Ureter (tissue), 1 donor: ENCODE data around the gene SLC35E4. TPM values are rescaled to one million over a fixed set of nuclear protein-coding genes. Genes with fewer than 3 reads are reported as not detected.

Source experiments
- DNase-seq: peaks from one replicate; pipeline ENCODE4 v3.0.0-alpha.2; 2020; ENCODE audit warnings: low spot score
- total RNA-seq: library from RNA; stranded (reverse); gene quantifications from one replicate; pipeline ENCODE4 v1.2.4, GENCODE V29; 2023
- donor health status: DM: yes; HTN: yes; CAD: no.

SLC35E4 gene
- total RNA-seq, 1 donor from 2014 or later, result 3.9 TPM

- DNase-seq, result no peak
Observed at GRCh38 chr22:30691204-30691603, 55.6 kb downstream of the SLC35E4 start.

GRCh38 chr22:30694171-30694639 is 58.6 kb downstream of the SLC35E4 start:
- DNase-seq, result peak; percentile 44

GRCh38 chr22:30694640-30695350 is 59.2 kb downstream of the SLC35E4 start, which contains the start of gene OSBP2:
TSS of gene OSBP2 (plus strand) at chr22:30694874. CDS start at chr22:30694910, 36 bp downstream.
- peak; percentile 44 for DNase-seq

GRCh38 chr22:30695351-30695851 is 59.8 kb downstream of the SLC35E4 start:
- DNase-seq, result no peak

GRCh38 chr22:30695871-30696655 is 60.5 kb downstream of the SLC35E4 start:
- DNase-seq, result no peak

Other genes starting within 250 kb of the SLC35E4 start
- gene RNF215, start 248.4 kb upstream of the SLC35E4 start, total RNA-seq, result 17.5 TPM
- 5.8 TPM for gene SEC14L2, start 238.8 kb upstream of the SLC35E4 start, total RNA-seq
- 9.1 TPM for gene MTFP1, start 210.0 kb upstream of the SLC35E4 start, total RNA-seq
- gene SEC14L3, start 163.8 kb upstream of the SLC35E4 start, total RNA-seq, result not detected
- 0.39 TPM for gene SEC14L4, start 130.1 kb upstream of the SLC35E4 start, total RNA-seq
- 0.57 TPM for gene SEC14L6, start 89.0 kb upstream of the SLC35E4 start, total RNA-seq
- 0.73 TPM for gene GAL3ST1, start 61.1 kb upstream of the SLC35E4 start, total RNA-seq
- 82.9 TPM for gene PES1, start 43.9 kb upstream of the SLC35E4 start, total RNA-seq
- 24.2 TPM for gene TCN2, start 28.6 kb upstream of the SLC35E4 start, total RNA-seq
- 9.5 TPM for gene DUSP18, start 32.1 kb downstream of the SLC35E4 start, total RNA-seq
- gene OSBP2, start 59.1 kb downstream of the SLC35E4 start, total RNA-seq, result 4.3 TPM